ENCODE data around the gene CCDC60. TPM values are rescaled to one million over a fixed set of nuclear protein-coding genes. Genes with fewer than 3 reads are reported as not detected.

CCDC60 gene
- total RNA-seq, 2 donors from 2014 or later = not detected

GRCh38 chr12:119363037-119363436 is 28.5 kb downstream of the CCDC60 start:
- no peaks in the 10 kb centered on the region for H3K27me3 ChIP-seq

GRCh38 chr12:119363490-119363889 is 29.0 kb downstream of the CCDC60 start:
- TF ChIP-seq CTCF (IDR thresholded peaks at IDR 0.05) = no peak
- no peaks in the 10 kb centered on the region for H3K9me3 ChIP-seq
- H3K27ac ChIP-seq = no peak overlapping the region
- H3K4me3 ChIP-seq = no peak overlapping the region
- no peaks in the 10 kb centered on the region for H3K4me1 ChIP-seq
- DNase-seq (ENCODE audit: low spot score) = no peak
- no peaks in the 10 kb centered on the region for H3K27me3 ChIP-seq
- no peaks in the 10 kb centered on the region for H3K36me3 ChIP-seq

More at GRCh38 chr12:119363037-119363436, 28.5 kb downstream of the CCDC60 start:
- H3K4me3 ChIP-seq = no peak overlapping the region
- H3K4me1 ChIP-seq = no peaks in the 10 kb centered on the region
- no peak for DNase-seq (ENCODE audit: low spot score)
- H3K36me3 ChIP-seq = no peaks in the 10 kb centered on the region
- no peak overlapping the region for H3K27ac ChIP-seq
- no peaks in the 10 kb centered on the region for H3K9me3 ChIP-seq
- TF ChIP-seq CTCF (IDR thresholded peaks at IDR 0.05) = no peak

- H3K27ac ChIP-seq = no peak overlapping the region
- DNase-seq (ENCODE audit: low spot score) = no peak
- H3K4me1 ChIP-seq = peaks cover 0 to 6% of the 10 kb centered on the region in 2 donors
- H3K27me3 ChIP-seq = no peaks in the 10 kb centered on the region
- no peak overlapping the region for H3K4me3 ChIP-seq
- H3K9me3 ChIP-seq = no peaks in the 10 kb centered on the region
- no peak for TF ChIP-seq CTCF (IDR thresholded peaks at IDR 0.05)
- H3K36me3 ChIP-seq = no peaks in the 10 kb centered on the region
These were observed 30.9 kb downstream of the CCDC60 start for GRCh38 chr12:119365451-119365850.

GRCh38 chr12:119366007-119366406 is 31.5 kb downstream of the CCDC60 start:
- Histone ChIP-seq H3K27me3 (no peaks in the 10 kb centered on the region), H3K4me1 (peaks cover 0 to 11% of the 10 kb centered on the region in 2 donors), H3K27ac (no peak overlapping the region), H3K9me3 (no peaks in the 10 kb centered on the region), H3K4me3 (no peak overlapping the region), H3K36me3 (no peaks in the 10 kb centered on the region)
- DNase-seq (ENCODE audit: low spot score) = no peak
- TF ChIP-seq CTCF (IDR thresholded peaks at IDR 0.05) = no peak

- Histone ChIP-seq H3K27ac (no peak overlapping the region), H3K4me1 (peaks cover 0 to 26% of the 10 kb centered on the region in 2 donors)
These were observed 34.6 kb downstream of the CCDC60 start for GRCh38 chr12:119369161-119369560.

More at GRCh38 chr12:119369161-119369560, 34.6 kb downstream of the CCDC60 start:
- DNase-seq (ENCODE audit: low spot score) = no peak
- no peak for TF ChIP-seq CTCF (IDR thresholded peaks at IDR 0.05)
- Histone ChIP-seq H3K4me3 (no peak overlapping the region), H3K27me3 (no peaks in the 10 kb centered on the region), H3K9me3 (no peaks in the 10 kb centered on the region), H3K36me3 (no peaks in the 10 kb centered on the region)

Data from right atrium auricular region (tissue), 2 donors.